Medulla oblongata (tissue), 1 donor: ENCODE data around the gene RRP15.

ENCODE experiments used
- DNase-seq: peaks from one replicate; pipeline ENCODE4 v3.0.0-alpha.2; 2015; ENCODE audit errors: extremely low spot score

Gene RRP15

GRCh38 chr1:218384581-218384993, 99.5 kb downstream of the RRP15 start:
- DNase-seq: no peak
